Measurements from ENCODE around the gene ELF5. TPM values are rescaled to one million over a fixed set of nuclear protein-coding genes. Genes with fewer than 3 reads are reported as not detected.

The ELF5 gene
- total and polyA plus RNA-seq, 2 donors (not counting 1 experiment from before 2014, with no cell fraction given) = not detected

DNA sequence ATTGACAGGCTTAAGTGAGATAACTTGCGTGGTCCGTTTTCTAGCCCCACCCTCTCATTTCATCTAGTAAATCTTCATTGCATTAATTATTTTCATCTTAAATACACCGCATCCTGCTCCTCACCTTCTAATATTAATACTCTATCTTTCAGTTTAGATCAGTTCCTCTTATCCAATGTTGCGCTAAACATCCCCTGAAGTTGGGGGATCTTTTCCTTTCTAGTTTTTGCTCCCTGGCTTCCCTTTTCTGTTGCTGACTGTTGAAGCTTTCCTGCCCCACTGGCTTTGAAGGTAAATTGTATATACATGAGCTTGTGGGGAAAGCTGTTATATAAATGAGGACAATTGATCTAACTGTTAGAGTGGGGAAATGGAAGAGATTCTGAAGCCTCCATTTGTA, 67.6 kb downstream of the ELF5 start:
- H3K9ac ChIP-seq (ENCODE audit: low read length) = no peak overlapping the region
- no peak for TF ChIP-seq EZH2 (IDR thresholded peaks at IDR 0.05; ENCODE audit: borderline replicate concordance, insufficient read depth, low read depth, low read length, poor library complexity, severe bottlenecking)
- TF ChIP-seq, protein P1, sequence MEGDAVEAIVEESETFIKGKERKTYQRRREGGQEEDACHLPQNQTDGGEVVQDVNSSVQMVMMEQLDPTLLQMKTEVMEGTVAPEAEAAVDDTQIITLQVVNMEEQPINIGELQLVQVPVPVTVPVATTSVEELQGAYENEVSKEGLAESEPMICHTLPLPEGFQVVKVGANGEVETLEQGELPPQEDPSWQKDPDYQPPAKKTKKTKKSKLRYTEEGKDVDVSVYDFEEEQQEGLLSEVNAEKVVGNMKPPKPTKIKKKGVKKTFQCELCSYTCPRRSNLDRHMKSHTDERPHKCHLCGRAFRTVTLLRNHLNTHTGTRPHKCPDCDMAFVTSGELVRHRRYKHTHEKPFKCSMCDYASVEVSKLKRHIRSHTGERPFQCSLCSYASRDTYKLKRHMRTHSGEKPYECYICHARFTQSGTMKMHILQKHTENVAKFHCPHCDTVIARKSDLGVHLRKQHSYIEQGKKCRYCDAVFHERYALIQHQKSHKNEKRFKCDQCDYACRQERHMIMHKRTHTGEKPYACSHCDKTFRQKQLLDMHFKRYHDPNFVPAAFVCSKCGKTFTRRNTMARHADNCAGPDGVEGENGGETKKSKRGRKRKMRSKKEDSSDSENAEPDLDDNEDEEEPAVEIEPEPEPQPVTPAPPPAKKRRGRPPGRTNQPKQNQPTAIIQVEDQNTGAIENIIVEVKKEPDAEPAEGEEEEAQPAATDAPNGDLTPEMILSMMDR (IDR thresholded peaks at IDR 0.05) = no peak
- Mint-ChIP-seq H3K9me3 (ENCODE audit: insufficient read depth) (no peaks in the 10 kb centered on the region), H3K27ac (no peak overlapping the region), H3K27me3 (no peaks in the 10 kb centered on the region), H3K4me1 (peaks cover 67% of the 10 kb centered on the region), H3K4me3 (no peak overlapping the region)
- no peaks in the 10 kb centered on the region for H3K9me3 ChIP-seq (ENCODE audit: control extremely low read depth in 1 of 3, control insufficient read depth in 2 of 3, insufficient read depth in 1 of 3, low read length in 2 of 3)
- peaks cover 73% of the 10 kb centered on the region for H3K79me2 ChIP-seq (ENCODE audit: control insufficient read depth, insufficient read depth, low read length)
- ChIA-PET CTCF (interaction anchor here (1.9 kb wide), 1 partner anchor 272 kb away, joined by 5 read pairs; no protein-coding TSS in a partner anchor), POLR2A (no interaction called here)
- intact Hi-C loops (cut with micrococcal nuclease) = no loop called here
- H3K27ac ChIP-seq (ENCODE audit: low read length in 2 of 2) = no peak overlapping the region
- no peaks in the 10 kb centered on the region for H3K27me3 ChIP-seq (replicated peaks in 1 of 4; ENCODE audit: control extremely low read depth in 1 of 4, control insufficient read depth in 3 of 4, insufficient read depth in 4 of 4, low read length in 3 of 4)
- H3K36me3 ChIP-seq (replicated peaks in 1 of 2; ENCODE audit: control extremely low read depth in 1 of 2, control insufficient read depth in 1 of 2, extremely low read depth in 1 of 2, insufficient read depth in 2 of 2, low read length in 1 of 2) = peaks cover 4 to 22% of the 10 kb centered on the region in 2 experiments
- peaks cover 80% of the 10 kb centered on the region for H4K20me1 ChIP-seq (ENCODE audit: control insufficient read depth, insufficient read depth, low read length, poor library complexity, severe bottlenecking)
- WGBS (ENCODE audit: insufficient coverage) = 82% methylated on average over 4 of the region's 4 CpGs
- H3K4me1 ChIP-seq (ENCODE audit: control insufficient read depth in 2 of 2, insufficient read depth in 2 of 2, low read length in 2 of 2) = peaks cover 46 to 54% of the 10 kb centered on the region in 2 donors
- H2AFZ ChIP-seq (ENCODE audit: insufficient read depth, low read depth, low read length, poor library complexity, severe bottlenecking) = no peak overlapping the region
- DNase-seq (no peak), ATAC-seq (ENCODE audit: low read depth) (no peak)
- no peak overlapping the region for H3K4me3 ChIP-seq (ENCODE audit: control extremely low read depth in 1 of 5, extremely low read depth in 1 of 5, insufficient read depth in 1 of 5, low read depth in 2 of 5, low read length in 4 of 5)
- H3K4me2 ChIP-seq (replicated peaks; ENCODE audit: low read depth, low read length, poor library complexity, severe bottlenecking) = no peak overlapping the region

DNA sequence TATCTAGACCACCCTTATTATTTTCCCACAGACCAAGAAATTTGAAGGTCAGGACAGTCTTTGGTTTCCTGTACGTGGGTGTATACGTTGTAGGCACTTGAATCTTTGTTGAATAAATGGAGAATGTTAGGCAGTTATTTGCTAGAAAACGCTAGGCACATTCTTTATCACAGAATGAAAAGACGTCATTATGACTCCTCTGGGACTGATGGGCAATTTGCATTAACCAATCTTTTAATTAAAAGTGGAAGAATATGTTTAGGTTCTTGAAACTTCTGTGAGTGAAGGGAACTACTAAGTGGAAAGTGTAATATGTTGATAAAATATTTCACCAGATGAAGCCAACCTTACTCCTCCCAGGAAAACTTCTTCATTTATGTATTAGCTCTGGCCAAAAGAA, 69.2 kb downstream of the ELF5 start:
- H3K4me3 ChIP-seq (ENCODE audit: control extremely low read depth in 1 of 5, extremely low read depth in 1 of 5, insufficient read depth in 1 of 5, low read depth in 2 of 5, low read length in 4 of 5) = no peak overlapping the region
- ATAC-seq (ENCODE audit: low read depth) (peak; percentile 32), DNase-seq (no peak)
- ChIA-PET CTCF (interaction anchor here (1.2 kb wide), 1 partner anchor 11 kb away, joined by 3 read pairs; no protein-coding TSS in a partner anchor), POLR2A (no interaction called here)
- TF ChIP-seq, protein P1 (IDR thresholded peaks at IDR 0.05) = no peak
- H3K9me3 ChIP-seq (ENCODE audit: control extremely low read depth in 1 of 3, control insufficient read depth in 2 of 3, insufficient read depth in 1 of 3, low read length in 2 of 3) = no peaks in the 10 kb centered on the region
- no peaks in the 10 kb centered on the region for H3K27me3 ChIP-seq (replicated peaks in 1 of 4; ENCODE audit: control extremely low read depth in 1 of 4, control insufficient read depth in 3 of 4, insufficient read depth in 4 of 4, low read length in 3 of 4)
- peaks cover 91% of the 10 kb centered on the region for H4K20me1 ChIP-seq (ENCODE audit: control insufficient read depth, insufficient read depth, low read length, poor library complexity, severe bottlenecking)
- peak overlapping the region; percentile 48 for H3K4me2 ChIP-seq (replicated peaks; ENCODE audit: low read depth, low read length, poor library complexity, severe bottlenecking)
- peaks cover 88% of the 10 kb centered on the region for H3K79me2 ChIP-seq (ENCODE audit: control insufficient read depth, insufficient read depth, low read length)
- Mint-ChIP-seq H3K9me3 (ENCODE audit: insufficient read depth) (no peaks in the 10 kb centered on the region), H3K4me1 (peaks cover 76% of the 10 kb centered on the region), H3K27me3 (no peaks in the 10 kb centered on the region), H3K4me3 (peak overlapping the region; percentile 61), H3K27ac (no peak overlapping the region)
- intact Hi-C loops (cut with micrococcal nuclease) = no loop called here
- H3K4me1 ChIP-seq (ENCODE audit: control insufficient read depth in 2 of 2, insufficient read depth in 2 of 2, low read length in 2 of 2) = peaks cover 58 to 69% of the 10 kb centered on the region in 2 donors
- H3K9ac ChIP-seq (ENCODE audit: low read length) = no peak overlapping the region
- no peak overlapping the region for H2AFZ ChIP-seq (ENCODE audit: insufficient read depth, low read depth, low read length, poor library complexity, severe bottlenecking)
- H3K36me3 ChIP-seq (replicated peaks in 1 of 2; ENCODE audit: control extremely low read depth in 1 of 2, control insufficient read depth in 1 of 2, extremely low read depth in 1 of 2, insufficient read depth in 2 of 2, low read length in 1 of 2) = peaks cover 0 to 7% of the 10 kb centered on the region in 2 experiments
- no peak overlapping the region for H3K27ac ChIP-seq (ENCODE audit: low read length in 2 of 2)
- no CpG with 5 or more reads among the region's 4 CpGs for WGBS (ENCODE audit: insufficient coverage)
